ENCODE measurements around the gene TLCD3A. TPM values are rescaled to one million over a fixed set of nuclear protein-coding genes. Genes with fewer than 3 reads are reported as not detected.

Gene TLCD3A
- total and polyA plus RNA-seq, 10 of the 15 experiments (the other 5 are each of a cell fraction or from before 2014, with no cell fraction given), result 2.9 to 29.7 (median 17.8) TPM

DNA sequence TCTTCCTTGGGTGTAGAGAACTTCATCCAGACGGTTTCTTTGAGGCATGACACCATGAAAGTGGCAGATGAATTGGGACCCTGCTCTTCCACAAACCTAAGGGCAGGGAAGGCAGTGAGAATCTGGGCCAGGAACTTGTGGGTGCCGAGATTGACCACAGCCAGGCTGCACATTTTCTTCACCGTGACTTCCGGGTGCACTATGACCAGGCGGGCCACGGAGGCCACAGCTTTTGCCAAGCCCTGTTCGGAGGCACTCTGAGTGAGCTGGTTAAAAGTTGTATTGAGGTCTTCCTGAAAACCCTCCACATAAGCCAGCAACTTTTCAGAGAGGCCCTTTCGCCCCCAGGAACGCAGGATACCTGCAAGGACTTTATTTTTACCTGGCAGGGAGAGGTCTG lies 13.8 kb downstream of the TLCD3A start:
- Histone ChIP-seq H3K27me3 (replicated peaks in 1 of 2; ENCODE audit: control insufficient read depth in 2 of 2, insufficient read depth in 2 of 2, low read length in 1 of 2) (no peaks in the 10 kb centered on the region), H3K27ac (ENCODE audit: control insufficient read depth, insufficient read depth) (no peak overlapping the region), H3K79me2 (ENCODE audit: control insufficient read depth, insufficient read depth, low read length) (peaks cover 36% of the 10 kb centered on the region), H4K20me1 (ENCODE audit: control insufficient read depth, insufficient read depth) (no peaks in the 10 kb centered on the region), H3K9ac (ENCODE audit: control insufficient read depth, insufficient read depth, low read length) (no peak overlapping the region), H3K4me3 (no peak overlapping the region), H3K4me1 (ENCODE audit: control insufficient read depth, insufficient read depth, low read length) (peaks cover 4% of the 10 kb centered on the region; the same call in 1 of the 2 replicates), H3K36me3 (ENCODE audit: control insufficient read depth in 2 of 2, insufficient read depth in 2 of 2, low read length in 1 of 2) (peaks cover 32 to 38% of the 10 kb centered on the region in 2 experiments), H2AFZ (ENCODE audit: control insufficient read depth, low read depth, low read length) (no peak overlapping the region), H3K4me2 (ENCODE audit: control insufficient read depth, insufficient read depth) (no peak overlapping the region), H3K9me3 (replicated peaks; ENCODE audit: control insufficient read depth, insufficient read depth, low read length) (peaks cover 3% of the 10 kb centered on the region; the same call in 1 of the 3 replicates)
- intact Hi-C loops (cut with micrococcal nuclease; ENCODE audit: unreplicated experiment), result no loop called here
- SMC1A ChIA-PET (ENCODE audit: uncharacterized antibody, unreplicated experiment), result no interaction called here
- RAD21 ChIA-PET (ENCODE audit: unreplicated experiment), result no interaction called here
- no peak for ATAC-seq
- BruUV-seq (replicated peaks), result no TSS peak
- in situ Hi-C loops (cut with MboI), result no loop called here
- 60% methylated on average over 9 of the region's 9 CpGs for WGBS (ENCODE audit: insufficient coverage, insufficient replicate concordance, low lambda C conversion rate, missing lambda C conversion rate)
- FAIRE-seq, result no peak
- DNase-seq (ENCODE audit: low read depth, low spot score), result no peak
- POLR2A ChIA-PET, result no interaction called here
- TF ChIP-seq GABPA (IDR thresholded peaks at IDR 0.05; ENCODE audit: low read depth), result no peak
- TF ChIP-seq, protein P1, sequence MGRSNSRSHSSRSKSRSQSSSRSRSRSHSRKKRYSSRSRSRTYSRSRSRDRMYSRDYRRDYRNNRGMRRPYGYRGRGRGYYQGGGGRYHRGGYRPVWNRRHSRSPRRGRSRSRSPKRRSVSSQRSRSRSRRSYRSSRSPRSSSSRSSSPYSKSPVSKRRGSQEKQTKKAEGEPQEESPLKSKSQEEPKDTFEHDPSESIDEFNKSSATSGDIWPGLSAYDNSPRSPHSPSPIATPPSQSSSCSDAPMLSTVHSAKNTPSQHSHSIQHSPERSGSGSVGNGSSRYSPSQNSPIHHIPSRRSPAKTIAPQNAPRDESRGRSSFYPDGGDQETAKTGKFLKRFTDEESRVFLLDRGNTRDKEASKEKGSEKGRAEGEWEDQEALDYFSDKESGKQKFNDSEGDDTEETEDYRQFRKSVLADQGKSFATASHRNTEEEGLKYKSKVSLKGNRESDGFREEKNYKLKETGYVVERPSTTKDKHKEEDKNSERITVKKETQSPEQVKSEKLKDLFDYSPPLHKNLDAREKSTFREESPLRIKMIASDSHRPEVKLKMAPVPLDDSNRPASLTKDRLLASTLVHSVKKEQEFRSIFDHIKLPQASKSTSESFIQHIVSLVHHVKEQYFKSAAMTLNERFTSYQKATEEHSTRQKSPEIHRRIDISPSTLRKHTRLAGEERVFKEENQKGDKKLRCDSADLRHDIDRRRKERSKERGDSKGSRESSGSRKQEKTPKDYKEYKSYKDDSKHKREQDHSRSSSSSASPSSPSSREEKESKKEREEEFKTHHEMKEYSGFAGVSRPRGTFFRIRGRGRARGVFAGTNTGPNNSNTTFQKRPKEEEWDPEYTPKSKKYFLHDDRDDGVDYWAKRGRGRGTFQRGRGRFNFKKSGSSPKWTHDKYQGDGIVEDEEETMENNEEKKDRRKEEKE (IDR thresholded peaks at IDR 0.05), result no peak
- no peak for TF ChIP-seq ZNF622 (IDR thresholded peaks at IDR 0.05)
- no peak for TF ChIP-seq BRCA1 (IDR thresholded peaks at IDR 0.05; ENCODE audit: low read depth, low read length)
- TF ChIP-seq NR2F1 (conservative IDR thresholded peaks at IDR 0.05), result no peak
- TF ChIP-seq BCL11A (IDR thresholded peaks at IDR 0.05; ENCODE audit: low read depth, low read length), result no peak
- TF ChIP-seq, protein P2, sequence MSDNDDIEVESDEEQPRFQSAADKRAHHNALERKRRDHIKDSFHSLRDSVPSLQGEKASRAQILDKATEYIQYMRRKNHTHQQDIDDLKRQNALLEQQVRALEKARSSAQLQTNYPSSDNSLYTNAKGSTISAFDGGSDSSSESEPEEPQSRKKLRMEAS (IDR thresholded peaks at IDR 0.05; ENCODE audit: low read depth, low read length), result no peak
- TF ChIP-seq RB1 (IDR thresholded peaks at IDR 0.05; ENCODE audit: borderline replicate concordance), result no peak
- no peak for TF ChIP-seq JUND (IDR thresholded peaks at IDR 0.05; ENCODE audit: low read depth, low read length)
- no peak for TF ChIP-seq LARP7 (IDR thresholded peaks at IDR 0.05)
- TF ChIP-seq, protein P3, sequence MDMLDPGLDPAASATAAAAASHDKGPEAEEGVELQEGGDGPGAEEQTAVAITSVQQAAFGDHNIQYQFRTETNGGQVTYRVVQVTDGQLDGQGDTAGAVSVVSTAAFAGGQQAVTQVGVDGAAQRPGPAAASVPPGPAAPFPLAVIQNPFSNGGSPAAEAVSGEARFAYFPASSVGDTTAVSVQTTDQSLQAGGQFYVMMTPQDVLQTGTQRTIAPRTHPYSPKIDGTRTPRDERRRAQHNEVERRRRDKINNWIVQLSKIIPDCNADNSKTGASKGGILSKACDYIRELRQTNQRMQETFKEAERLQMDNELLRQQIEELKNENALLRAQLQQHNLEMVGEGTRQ (IDR thresholded peaks at IDR 0.05; ENCODE audit: borderline replicate concordance, low read depth, low read length), result no peak
- TF ChIP-seq HCFC1 (IDR thresholded peaks at IDR 0.05; ENCODE audit: low read length), result no peak
- TF ChIP-seq JUNB (IDR thresholded peaks at IDR 0.05), result no peak
- no peak for TF ChIP-seq MXI1 (IDR thresholded peaks at IDR 0.05; ENCODE audit: low read depth, low read length)
- TF ChIP-seq SREBF2 (IDR thresholded peaks at IDR 0.05; ENCODE audit: low read length), result no peak
- TF ChIP-seq, protein P4, sequence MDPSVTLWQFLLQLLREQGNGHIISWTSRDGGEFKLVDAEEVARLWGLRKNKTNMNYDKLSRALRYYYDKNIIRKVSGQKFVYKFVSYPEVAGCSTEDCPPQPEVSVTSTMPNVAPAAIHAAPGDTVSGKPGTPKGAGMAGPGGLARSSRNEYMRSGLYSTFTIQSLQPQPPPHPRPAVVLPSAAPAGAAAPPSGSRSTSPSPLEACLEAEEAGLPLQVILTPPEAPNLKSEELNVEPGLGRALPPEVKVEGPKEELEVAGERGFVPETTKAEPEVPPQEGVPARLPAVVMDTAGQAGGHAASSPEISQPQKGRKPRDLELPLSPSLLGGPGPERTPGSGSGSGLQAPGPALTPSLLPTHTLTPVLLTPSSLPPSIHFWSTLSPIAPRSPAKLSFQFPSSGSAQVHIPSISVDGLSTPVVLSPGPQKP (IDR thresholded peaks at IDR 0.05; ENCODE audit: low read depth, low read length), result no peak
- no peak for TF ChIP-seq RAD21 (IDR thresholded peaks at IDR 0.05; ENCODE audit: insufficient read depth, low read depth, low read length)
- TF ChIP-seq EP300 (IDR thresholded peaks at IDR 0.05; ENCODE audit: borderline replicate concordance in 1 of 2, control insufficient read depth in 1 of 2, low read depth in 2 of 2, low read length in 2 of 2), result no peak
- CTCF ChIA-PET, result interaction anchor here (0.6 kb wide), 1 partner anchor 345 kb away, joined by 4 read pairs; no protein-coding TSS in a partner anchor
